IMR-90 (cell line): ENCODE measurements around the gene FANCD2OS. TPM values are rescaled to one million over a fixed set of nuclear protein-coding genes. Genes with fewer than 3 reads are reported as not detected.

Source experiments
- ATAC-seq: fragments of 200-7000 bp; cut with Tn5 transposase; 2 replicates; pipeline ENCODE4 v1.9.1; 2020; ENCODE audit warnings: low read depth, mild to moderate bottlenecking, moderate library complexity
- BruUV-seq: library from RNA; stranded (reverse); fragments of 400-500 nt; replicated peaks from 2 replicates; lab custom pipeline; 2021; lab: Mats Ljungman, UMichigan
- CTCF ChIA-PET: fragments of 300-600 bp; formaldehyde crosslinking; extraction: SDS; loops from one replicate; lab custom pipeline; 2021; ENCODE audit warnings: antibody characterized with exemption; lab: Yijun Ruan, JAX
- POLR2A ChIA-PET: fragments of 300-600 bp; sonication (Branson Sonifier 250); formaldehyde crosslinking; loops from one replicate; lab custom pipeline; 2022; ENCODE audit warnings: antibody characterized with exemption; ENCODE audit not compliant: unreplicated experiment; lab: Charles Lee
- DNase-seq: peaks from one replicate; pipeline ENCODE4 v3.0.0; 2013
- H2AFZ ChIP-seq: replicated peaks from 2 replicates; pipeline ENCODE3; 2013; ENCODE audit warnings: low read length, mild to moderate bottlenecking; ENCODE audit not compliant: poor library complexity
- H2AK5ac ChIP-seq: 2 replicates; pipeline ENCODE4 v1.6.1; 2013; ENCODE audit warnings: low read depth, low read length, inconsistent platforms
- H2AK9ac ChIP-seq: replicated peaks from 2 replicates; pipeline ENCODE3; 2013; ENCODE audit warnings: mild to moderate bottlenecking, low read depth, low read length, moderate library complexity; ENCODE audit not compliant: poor library complexity
- H2BK120ac ChIP-seq: 2 replicates; pipeline ENCODE4 v1.6.1; 2013; ENCODE audit warnings: low read depth, low read length, inconsistent platforms
- H2BK15ac ChIP-seq: 3 replicates; pipeline ENCODE4 v1.6.1; 2013; ENCODE audit warnings: low read depth, low read length, inconsistent platforms
- H2BK20ac ChIP-seq: 2 replicates; pipeline ENCODE4 v1.6.1; 2013; ENCODE audit warnings: low read depth, mild to moderate bottlenecking, inconsistent platforms, low read length, moderate library complexity
- H2BK5ac ChIP-seq: 2 replicates; pipeline ENCODE4 v1.6.1; 2013; ENCODE audit warnings: mild to moderate bottlenecking, low read depth, low read length, inconsistent platforms; ENCODE audit not compliant: poor library complexity, severe bottlenecking
- H3K14ac ChIP-seq: replicated peaks from 2 replicates; pipeline ENCODE4 v1.6.1; 2013; ENCODE audit warnings: low read depth, low read length, inconsistent platforms
- H3K18ac ChIP-seq: 2 replicates; pipeline ENCODE4 v1.6.1; 2013; ENCODE audit warnings: low read depth, low read length, control low read depth
- H3K23ac ChIP-seq: 2 replicates; pipeline ENCODE4 v1.6.1; 2013; ENCODE audit warnings: low read depth, low read length, inconsistent platforms
- H3K27ac ChIP-seq: 2 replicates; pipeline ENCODE4 v1.5.1; 2013; ENCODE audit warnings: mild to moderate bottlenecking, control low read depth, low read length; ENCODE audit not compliant: insufficient read depth
- H3K27me3 ChIP-seq: 2 replicates; pipeline ENCODE4 v1.6.1; 2013; ENCODE audit warnings: low read length; ENCODE audit not compliant: control insufficient read depth, insufficient read depth
- H3K36me3 ChIP-seq: 2 replicates; pipeline ENCODE4 v1.6.1; 2013; ENCODE audit warnings: low read length, mixed read lengths; ENCODE audit not compliant: control insufficient read depth, insufficient read depth
- H3K4ac ChIP-seq: 2 replicates; pipeline ENCODE4 v1.6.1; 2013; ENCODE audit warnings: low read depth, low read length, inconsistent platforms
- H3K4me1 ChIP-seq: 2 replicates; pipeline ENCODE4 v1.6.1; 2013; ENCODE audit warnings: low read length, mixed read lengths; ENCODE audit not compliant: control insufficient read depth, insufficient read depth
- H3K4me2 ChIP-seq: 2 replicates; pipeline ENCODE4 v1.6.1; 2013; ENCODE audit warnings: low read depth, mild to moderate bottlenecking, control low read depth, low read length, moderate library complexity
- H3K4me3 ChIP-seq: 2 replicates; pipeline ENCODE4 v1.5.1; 2013; ENCODE audit warnings: low read depth, mild to moderate bottlenecking, control low read depth, low read length, moderate library complexity; ENCODE audit not compliant: insufficient read depth
- H3K56ac ChIP-seq: 2 replicates; pipeline ENCODE4 v1.6.1; 2013; ENCODE audit warnings: low read length, inconsistent platforms; ENCODE audit not compliant: insufficient read depth; ENCODE audit errors: extremely low read depth
- H3K79me1 ChIP-seq, 2 experiments: 2 replicates each; pipeline ENCODE4 v1.6.1; 2013; ENCODE audit warnings: low read length in 2 of 2, inconsistent platforms in 1 of 2, low read depth in 1 of 2
- H3K9ac ChIP-seq: 2 replicates; pipeline ENCODE4 v1.6.1; 2013; ENCODE audit warnings: low read depth, low read length, control low read depth
- H3K9me1 ChIP-seq: 2 replicates; pipeline ENCODE4 v1.6.1; 2013; ENCODE audit warnings: low read length, inconsistent platforms; ENCODE audit not compliant: insufficient read depth
- H3K9me3 ChIP-seq: 2 replicates; pipeline ENCODE4 v1.6.1; 2013; ENCODE audit warnings: low read length; ENCODE audit not compliant: control insufficient read depth, insufficient read depth
- H4K20me1 ChIP-seq: 2 replicates; pipeline ENCODE4 v1.6.1; 2013; ENCODE audit warnings: low read length, inconsistent platforms; ENCODE audit not compliant: insufficient read depth
- H4K5ac ChIP-seq: 2 replicates; pipeline ENCODE4 v1.6.1; 2013; ENCODE audit warnings: mild to moderate bottlenecking, low read depth, low read length, control low read depth
- H4K8ac ChIP-seq, 2 experiments: 2 replicates each; pipeline ENCODE4 v1.6.1; 2013; ENCODE audit warnings: low read depth in 2 of 2, low read length in 2 of 2, control low read depth in 1 of 2, inconsistent platforms in 1 of 2
- H4K91ac ChIP-seq: 2 replicates; pipeline ENCODE4 v1.6.1; 2013; ENCODE audit warnings: low read depth, low read length, inconsistent platforms; ENCODE audit not compliant: insufficient read depth
- BHLHE40 ChIP-seq: fragments of 150-350 bp; IDR thresholded peaks from 2 replicates; pipeline ENCODE4 v1.6.1; 2016; ENCODE audit warnings: mild to moderate bottlenecking, low read depth, low read length
- CEBPB ChIP-seq: IDR thresholded peaks from 2 replicates; pipeline ENCODE4 v1.6.1; 2012; ENCODE audit warnings: low read depth, low read length, improper control_type of control experiment
- CHD1 ChIP-seq: IDR thresholded peaks from 2 replicates; pipeline ENCODE4 v1.6.1; 2012; ENCODE audit warnings: low read depth, low read length, improper control_type of control experiment
- MAFK ChIP-seq: IDR thresholded peaks from 2 replicates; pipeline ENCODE4 v1.6.1; 2012; ENCODE audit warnings: low read depth, low read length, improper control_type of control experiment
- MXI1 ChIP-seq: IDR thresholded peaks from 2 replicates; pipeline ENCODE4 v1.6.1; 2012; ENCODE audit warnings: low read depth, mild to moderate bottlenecking, low read length, moderate library complexity, borderline replicate concordance
- RAD21 ChIP-seq: IDR thresholded peaks from 2 replicates; pipeline ENCODE4 v1.6.1; 2012; ENCODE audit warnings: low read length, improper control_type of control experiment
- RCOR1 ChIP-seq: IDR thresholded peaks from 2 replicates; pipeline ENCODE4 v1.6.1; 2012; ENCODE audit warnings: mild to moderate bottlenecking, low read length, improper control_type of control experiment; ENCODE audit not compliant: insufficient replicate concordance
- RFX5 ChIP-seq: IDR thresholded peaks from 2 replicates; pipeline ENCODE4 v1.8.0; 2012; ENCODE audit warnings: low read depth, mild to moderate bottlenecking, low read length, moderate library complexity
- SMC3 ChIP-seq: fragments of 150-350 bp; IDR thresholded peaks from 2 replicates; pipeline ENCODE4 v1.6.1; 2016; ENCODE audit warnings: low read depth, mild to moderate bottlenecking, antibody characterized with exemption, low read length, moderate library complexity
- WGBS, 2 experiments: methylation state at CpG; one replicate each; pipeline versions ENCODE4 v1.1.5 to v1.1.7; 2013; ENCODE audit warnings: missing lambda C conversion rate in 2 of 2; ENCODE audit not compliant: insufficient read length in 1 of 2; ENCODE audit errors: extremely low coverage in 2 of 2; 5-methylcytosine and 5-hydroxymethylcytosine counted together
- dilution Hi-C: fragments of 300-500 bp; cut with HindIII; formaldehyde crosslinking; loops from one replicate; pipeline ENCODE4 v1.14.3; 2018; ENCODE audit warnings: low sequenced_read_pairs; ENCODE audit not compliant: unreplicated experiment
- in situ Hi-C: fragments of 300-500 bp; cut with MboI; formaldehyde crosslinking; loops from 3 replicates; pipeline ENCODE4 v1.14.3; 2019; ENCODE audit warnings: low sequenced_read_pairs, inconsistent platforms, mixed read lengths
- intact Hi-C: fragments of 100-400 bp; cut with micrococcal nuclease; formaldehyde crosslinking; loops from 2 replicates; pipeline ENCODE4 v1.10.0; 2022
- polyA plus RNA-seq, 3 experiments: library from polyadenylated mRNA; depleted of rRNA; stranded (reverse); fragments of >200 nt; gene quantifications; 2 replicates each; pipeline ENCODE4 v1.2.3, GENCODE V29; 2012; ENCODE audit warnings: low replicate concordance in 1 of 3
- total RNA-seq: library from RNA; depleted of rRNA; stranded (reverse); fragments of >200 nt; gene quantifications from 2 replicates; pipeline ENCODE4 v1.2.3, GENCODE V29; 2012
- TF ChIP-seq, protein P1 (sequence below): conservative IDR thresholded peaks from 2 replicates; pipeline ENCODE4 v1.5.1; 2012; ENCODE audit warnings: mild to moderate bottlenecking, low read depth, low read length, improper control_type of control experiment
- TF ChIP-seq, protein P2 (sequence below): fragments of 150-350 bp; IDR thresholded peaks from 2 replicates; pipeline ENCODE4 v1.6.1; 2016; ENCODE audit warnings: low read depth, mild to moderate bottlenecking, low read length, moderate library complexity, borderline replicate concordance

Gene FANCD2OS
- total and polyA plus RNA-seq, 2 of the 4 experiments (the other 2 are of a cell fraction) = not detected

DNA sequence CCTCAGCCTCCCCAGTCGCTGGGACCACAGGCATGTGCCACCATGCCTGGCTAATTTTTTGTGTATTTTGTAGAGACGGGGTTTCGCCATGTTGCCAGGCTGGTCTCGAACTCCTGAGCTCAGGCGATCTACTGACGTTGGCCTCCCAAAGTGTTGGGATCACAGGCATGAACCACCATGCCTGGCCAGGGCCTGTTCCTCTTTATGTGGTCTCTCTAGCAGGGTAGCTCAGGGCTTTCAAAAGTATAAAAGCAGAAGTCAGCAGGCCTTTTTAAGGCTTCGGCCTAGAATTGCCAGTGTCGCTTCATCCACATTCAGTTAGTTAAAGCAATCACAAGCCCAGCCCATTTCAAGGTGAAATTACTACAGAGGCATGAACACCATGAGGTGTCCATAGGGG lies 41.2 kb upstream of the FANCD2OS start:
- dilution Hi-C loops (no loop called here), intact Hi-C loops (loop anchor here (10.0 kb wide), 1 partner anchor 164 kb away; the partner anchor contains the start of gene EMC3), in situ Hi-C loops (no loop called here)
- Histone ChIP-seq H3K36me3 (peaks cover 42% of the 10 kb centered on the region), H4K20me1 (peaks cover 22% of the 10 kb centered on the region), H3K14ac (no peak overlapping the region), H3K27me3 (no peaks in the 10 kb centered on the region), H3K4ac (no peak overlapping the region), H2AK9ac (no peak overlapping the region), H3K4me1 (no peaks in the 10 kb centered on the region), H2BK5ac (no peak overlapping the region), H2BK120ac (no peak overlapping the region), H3K9me3 (no peaks in the 10 kb centered on the region), H4K5ac (no peak overlapping the region), H4K91ac (no peak overlapping the region), H3K56ac (no peak overlapping the region), H3K23ac (no peak overlapping the region), H3K4me3 (no peak overlapping the region), H4K8ac (no peak overlapping the region), H2BK15ac (no peak overlapping the region), H3K4me2 (no peak overlapping the region), H3K79me1 (peaks cover 15 to 34% of the 10 kb centered on the region in 2 experiments; a peak in 3 of 4 replicates), H2BK20ac (no peak overlapping the region), H3K9me1 (no peaks in the 10 kb centered on the region), H3K18ac (no peak overlapping the region), H3K9ac (no peak overlapping the region), H3K27ac (no peak overlapping the region), H2AK5ac (no peak overlapping the region), H2AFZ (no peak overlapping the region)
- BruUV-seq = no TSS peak
- 94% methylated on average over 5 of the region's 8 CpGs; no CpG with 5 or more reads in 1 of the 2 experiments for WGBS, 2 experiments
- TF ChIP-seq RCOR1 (no peak), CEBPB (no peak), SMC3 (no peak), RAD21 (no peak), MAFK (no peak), BHLHE40 (no peak), RFX5 (no peak), MXI1 (no peak), CHD1 (no peak)
- TF ChIP-seq, protein P1, sequence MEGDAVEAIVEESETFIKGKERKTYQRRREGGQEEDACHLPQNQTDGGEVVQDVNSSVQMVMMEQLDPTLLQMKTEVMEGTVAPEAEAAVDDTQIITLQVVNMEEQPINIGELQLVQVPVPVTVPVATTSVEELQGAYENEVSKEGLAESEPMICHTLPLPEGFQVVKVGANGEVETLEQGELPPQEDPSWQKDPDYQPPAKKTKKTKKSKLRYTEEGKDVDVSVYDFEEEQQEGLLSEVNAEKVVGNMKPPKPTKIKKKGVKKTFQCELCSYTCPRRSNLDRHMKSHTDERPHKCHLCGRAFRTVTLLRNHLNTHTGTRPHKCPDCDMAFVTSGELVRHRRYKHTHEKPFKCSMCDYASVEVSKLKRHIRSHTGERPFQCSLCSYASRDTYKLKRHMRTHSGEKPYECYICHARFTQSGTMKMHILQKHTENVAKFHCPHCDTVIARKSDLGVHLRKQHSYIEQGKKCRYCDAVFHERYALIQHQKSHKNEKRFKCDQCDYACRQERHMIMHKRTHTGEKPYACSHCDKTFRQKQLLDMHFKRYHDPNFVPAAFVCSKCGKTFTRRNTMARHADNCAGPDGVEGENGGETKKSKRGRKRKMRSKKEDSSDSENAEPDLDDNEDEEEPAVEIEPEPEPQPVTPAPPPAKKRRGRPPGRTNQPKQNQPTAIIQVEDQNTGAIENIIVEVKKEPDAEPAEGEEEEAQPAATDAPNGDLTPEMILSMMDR = no peak
- TF ChIP-seq, protein P2, sequence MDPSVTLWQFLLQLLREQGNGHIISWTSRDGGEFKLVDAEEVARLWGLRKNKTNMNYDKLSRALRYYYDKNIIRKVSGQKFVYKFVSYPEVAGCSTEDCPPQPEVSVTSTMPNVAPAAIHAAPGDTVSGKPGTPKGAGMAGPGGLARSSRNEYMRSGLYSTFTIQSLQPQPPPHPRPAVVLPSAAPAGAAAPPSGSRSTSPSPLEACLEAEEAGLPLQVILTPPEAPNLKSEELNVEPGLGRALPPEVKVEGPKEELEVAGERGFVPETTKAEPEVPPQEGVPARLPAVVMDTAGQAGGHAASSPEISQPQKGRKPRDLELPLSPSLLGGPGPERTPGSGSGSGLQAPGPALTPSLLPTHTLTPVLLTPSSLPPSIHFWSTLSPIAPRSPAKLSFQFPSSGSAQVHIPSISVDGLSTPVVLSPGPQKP = no peak
- no peak for DNase-seq
- ChIA-PET CTCF (no interaction called here), POLR2A (no interaction called here)
- no peak for ATAC-seq
